Neutrophil (primary cell): Measurements from ENCODE around the gene SLC13A1.

ENCODE experiments used
- H3K27ac ChIP-seq: fragments of 200-600 bp; sonication (generic); 2 replicates; pipeline ENCODE4 v1.5.1; 2016; ENCODE audit warnings: mild to moderate bottlenecking, moderate library complexity
- H3K27me3 ChIP-seq: fragments of 200-600 bp; sonication (generic); 2 replicates; pipeline ENCODE4 v1.6.0; 2016; ENCODE audit warnings: mild to moderate bottlenecking
- H3K36me3 ChIP-seq: fragments of 200-600 bp; sonication (generic); 2 replicates; pipeline ENCODE4 v1.5.1; 2017
- H3K4me1 ChIP-seq, 2 experiments: fragments of 200-600 bp in 1 of 2; sonication (generic) in 1 of 2; 1 replicate in 1 of 2; 2 replicates in 1 of 2; pipeline versions ENCODE4 v1.5.1 to v1.6.1; 2013 to 2016; ENCODE audit warnings: low read depth in 1 of 2, low read length in 1 of 2, mild to moderate bottlenecking in 1 of 2, moderate library complexity in 1 of 2; ENCODE audit not compliant: control insufficient read depth in 1 of 2, insufficient read depth in 1 of 2
- H3K4me3 ChIP-seq, 2 experiments: fragments of 200-600 bp in 1 of 2; sonication (generic) in 1 of 2; 1 replicate in 1 of 2; 2 replicates in 1 of 2; pipeline ENCODE4 v1.5.1; 2013 to 2016; ENCODE audit warnings: low read depth in 1 of 2, low read length in 1 of 2, mild to moderate bottlenecking in 1 of 2, moderate library complexity in 1 of 2
- H3K9me3 ChIP-seq: fragments of 200-600 bp; sonication (generic); 2 replicates; pipeline ENCODE4 v1.5.1; 2016
- TF ChIP-seq, protein P1 (sequence below): fragments of 200-600 bp; sonication (generic); IDR thresholded peaks from 2 replicates; pipeline ENCODE4 v1.5.1; 2016; ENCODE audit warnings: antibody characterized with exemption

Gene SLC13A1

GRCh38 chr7:123177442-123177841 is 22.3 kb downstream of the SLC13A1 start:
- TF ChIP-seq, protein P1, sequence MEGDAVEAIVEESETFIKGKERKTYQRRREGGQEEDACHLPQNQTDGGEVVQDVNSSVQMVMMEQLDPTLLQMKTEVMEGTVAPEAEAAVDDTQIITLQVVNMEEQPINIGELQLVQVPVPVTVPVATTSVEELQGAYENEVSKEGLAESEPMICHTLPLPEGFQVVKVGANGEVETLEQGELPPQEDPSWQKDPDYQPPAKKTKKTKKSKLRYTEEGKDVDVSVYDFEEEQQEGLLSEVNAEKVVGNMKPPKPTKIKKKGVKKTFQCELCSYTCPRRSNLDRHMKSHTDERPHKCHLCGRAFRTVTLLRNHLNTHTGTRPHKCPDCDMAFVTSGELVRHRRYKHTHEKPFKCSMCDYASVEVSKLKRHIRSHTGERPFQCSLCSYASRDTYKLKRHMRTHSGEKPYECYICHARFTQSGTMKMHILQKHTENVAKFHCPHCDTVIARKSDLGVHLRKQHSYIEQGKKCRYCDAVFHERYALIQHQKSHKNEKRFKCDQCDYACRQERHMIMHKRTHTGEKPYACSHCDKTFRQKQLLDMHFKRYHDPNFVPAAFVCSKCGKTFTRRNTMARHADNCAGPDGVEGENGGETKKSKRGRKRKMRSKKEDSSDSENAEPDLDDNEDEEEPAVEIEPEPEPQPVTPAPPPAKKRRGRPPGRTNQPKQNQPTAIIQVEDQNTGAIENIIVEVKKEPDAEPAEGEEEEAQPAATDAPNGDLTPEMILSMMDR: no peak
- no peaks in the 10 kb centered on the region for H3K36me3 ChIP-seq
- no peaks in the 10 kb centered on the region for H3K9me3 ChIP-seq
- no peaks in the 10 kb centered on the region for H3K27me3 ChIP-seq
- no peak overlapping the region for H3K4me3 ChIP-seq
- no peak overlapping the region for H3K27ac ChIP-seq
- no peaks in the 10 kb centered on the region for H3K4me1 ChIP-seq

- H3K27ac ChIP-seq: no peak overlapping the region
- H3K27me3 ChIP-seq: no peaks in the 10 kb centered on the region
- TF ChIP-seq, protein P1: no peak
- no peaks in the 10 kb centered on the region for H3K4me1 ChIP-seq
- H3K4me3 ChIP-seq: no peak overlapping the region
- H3K36me3 ChIP-seq: no peaks in the 10 kb centered on the region
- no peaks in the 10 kb centered on the region for H3K9me3 ChIP-seq
These were observed 29.2 kb downstream of the SLC13A1 start for GRCh38 chr7:123170333-123171246.

DNA sequence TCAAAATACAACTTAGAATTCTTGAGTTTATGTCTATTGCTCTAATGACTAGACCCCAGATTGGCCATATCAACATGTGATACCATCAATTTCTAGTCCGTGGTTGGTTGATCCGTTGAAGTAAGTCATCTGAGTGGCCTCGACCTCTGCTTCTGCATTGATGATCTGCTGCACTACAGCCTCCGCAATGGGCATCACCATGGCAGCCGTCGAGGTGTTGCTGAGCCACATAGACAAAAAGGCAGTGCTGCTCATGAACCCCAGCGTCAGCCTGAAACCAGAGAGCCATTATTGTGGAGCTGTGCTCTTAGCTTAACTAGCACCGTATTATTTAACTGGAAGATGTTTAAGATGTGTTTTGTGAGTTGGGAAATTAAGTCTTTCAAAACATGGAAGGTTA is 30.7 kb downstream of the SLC13A1 start:
- TF ChIP-seq, protein P1: no peak
- Histone ChIP-seq H3K27me3 (no peaks in the 10 kb centered on the region), H3K4me3 (no peak overlapping the region), H3K36me3 (no peaks in the 10 kb centered on the region), H3K9me3 (no peaks in the 10 kb centered on the region), H3K27ac (no peak overlapping the region), H3K4me1 (no peaks in the 10 kb centered on the region)

DNA sequence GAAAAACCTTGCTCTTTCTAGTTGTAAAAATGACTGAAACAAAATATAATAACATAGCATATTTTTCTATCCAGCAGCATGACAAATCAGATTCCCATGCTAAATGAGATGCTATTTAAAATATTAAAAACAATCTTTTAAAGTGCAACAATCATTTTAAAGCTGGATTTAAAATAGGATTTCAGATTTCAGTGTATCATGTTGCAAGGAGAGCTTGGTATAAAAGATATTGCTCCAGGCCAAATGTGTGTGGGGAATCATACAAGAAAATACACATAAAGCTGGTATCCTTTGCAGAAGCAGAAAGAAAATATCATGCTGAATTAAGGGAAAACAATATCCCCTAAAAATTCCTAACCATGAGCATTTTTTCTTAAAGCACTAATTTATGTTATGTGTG is 42.2 kb downstream of the SLC13A1 start:
- Histone ChIP-seq H3K27ac (no peak overlapping the region), H3K27me3 (no peaks in the 10 kb centered on the region), H3K4me3 (no peak overlapping the region), H3K4me1 (no peaks in the 10 kb centered on the region), H3K9me3 (no peaks in the 10 kb centered on the region), H3K36me3 (no peaks in the 10 kb centered on the region)
- TF ChIP-seq, protein P1: no peak

- Histone ChIP-seq H3K9me3 (no peaks in the 10 kb centered on the region), H3K4me1 (no peaks in the 10 kb centered on the region), H3K27ac (no peak overlapping the region), H3K36me3 (no peaks in the 10 kb centered on the region), H3K27me3 (no peaks in the 10 kb centered on the region), H3K4me3 (no peak overlapping the region)
- TF ChIP-seq, protein P1: no peak
These were observed 44.2 kb downstream of the SLC13A1 start for GRCh38 chr7:123155571-123155970.
